H9 (cell line): Measurements from ENCODE around the gene TMEM38A. TPM values are rescaled to one million over a fixed set of nuclear protein-coding genes. Genes with fewer than 3 reads are reported as not detected.

Experiments
- DNase-seq: peaks from one replicate; pipeline ENCODE4 v3.0.0-alpha.2; 2017
- H2AFZ ChIP-seq: one replicate; pipeline ENCODE4 v1.6.1; 2013; ENCODE audit warnings: mild to moderate bottlenecking, low read length, control low read depth, moderate library complexity
- H2AK5ac ChIP-seq: 2 replicates; pipeline ENCODE4 v1.6.1; 2013; ENCODE audit warnings: low read length, control low read depth, mixed read lengths; ENCODE audit not compliant: insufficient read length
- H2BK120ac ChIP-seq: one replicate; pipeline ENCODE4 v1.6.1; 2013; ENCODE audit warnings: low read depth, mild to moderate bottlenecking, low read length, control low read depth, inconsistent platforms; ENCODE audit not compliant: poor library complexity, severe bottlenecking
- H2BK12ac ChIP-seq: 2 replicates; pipeline ENCODE4 v1.6.1; 2013; ENCODE audit warnings: low read length, control low read depth, mixed read lengths, low read depth; ENCODE audit not compliant: insufficient read length
- H2BK15ac ChIP-seq: 2 replicates; pipeline ENCODE4 v1.6.1; 2013; ENCODE audit warnings: low read depth, low read length, control low read depth
- H2BK20ac ChIP-seq: one replicate; pipeline ENCODE4 v1.6.1; 2013; ENCODE audit warnings: low read depth, mild to moderate bottlenecking, low read length, control low read depth, inconsistent platforms; ENCODE audit not compliant: poor library complexity, severe bottlenecking
- H2BK5ac ChIP-seq: 2 replicates; pipeline ENCODE4 v1.6.1; 2013; ENCODE audit warnings: low read length, control low read depth, mixed read lengths; ENCODE audit not compliant: insufficient read length
- H3K14ac ChIP-seq: 2 replicates; pipeline ENCODE4 v1.6.1; 2013; ENCODE audit warnings: low read length, control low read depth; ENCODE audit not compliant: insufficient read depth
- H3K18ac ChIP-seq: 2 replicates; pipeline ENCODE4 v1.6.1; 2013; ENCODE audit warnings: low read depth, mild to moderate bottlenecking, mixed read lengths, low read length, control low read depth; ENCODE audit not compliant: insufficient read length
- H3K23ac ChIP-seq: 2 replicates; pipeline ENCODE4 v1.6.1; 2013; ENCODE audit warnings: low read length, control low read depth, mixed read lengths, low read depth; ENCODE audit not compliant: insufficient read length
- H3K23me2 ChIP-seq: 2 replicates; pipeline ENCODE4 v1.6.1; 2013; ENCODE audit warnings: low read depth, mild to moderate bottlenecking, mixed read lengths, low read length, control low read depth; ENCODE audit not compliant: insufficient read length, poor library complexity, severe bottlenecking
- H3K27ac ChIP-seq: 2 replicates; pipeline ENCODE4 v1.5.1; 2013; ENCODE audit warnings: low read length, control low read depth, mixed read lengths, low read depth; ENCODE audit not compliant: insufficient read length
- H3K27me3 ChIP-seq: 2 replicates; pipeline ENCODE4 v1.6.1; 2013; ENCODE audit warnings: low read length, control low read depth, inconsistent platforms; ENCODE audit not compliant: insufficient read depth
- H3K4ac ChIP-seq: 2 replicates; pipeline ENCODE4 v1.6.1; 2013; ENCODE audit warnings: low read depth, mild to moderate bottlenecking, control low read depth, inconsistent platforms, low read length, moderate library complexity
- H3K4me1 ChIP-seq: 2 replicates; pipeline ENCODE4 v1.6.1; 2013; ENCODE audit warnings: low read length, control low read depth, inconsistent platforms; ENCODE audit not compliant: insufficient read depth
- H3K4me2 ChIP-seq: 2 replicates; pipeline ENCODE4 v1.6.1; 2013; ENCODE audit warnings: low read length, control low read depth, mixed read lengths; ENCODE audit not compliant: insufficient read length, insufficient read depth
- H3K56ac ChIP-seq: 2 replicates; pipeline ENCODE4 v1.6.1; 2013; ENCODE audit warnings: low read depth, mild to moderate bottlenecking, mixed read lengths, low read length, control low read depth; ENCODE audit not compliant: insufficient read length
- H3K79me1 ChIP-seq: 2 replicates; pipeline ENCODE4 v1.6.1; 2013; ENCODE audit warnings: low read depth, mild to moderate bottlenecking, moderate library complexity, low read length, control low read depth, inconsistent platforms; ENCODE audit not compliant: insufficient read depth, poor library complexity, severe bottlenecking
- H3K79me2 ChIP-seq: 2 replicates; pipeline ENCODE4 v1.6.1; 2013; ENCODE audit warnings: low read length, control low read depth, inconsistent platforms; ENCODE audit not compliant: insufficient read depth
- H3K9ac ChIP-seq: 2 replicates; pipeline ENCODE4 v1.6.1; 2013; ENCODE audit warnings: low read length, control low read depth, mixed read lengths; ENCODE audit not compliant: insufficient read length; ENCODE audit errors: extremely low read depth
- H3K9me3 ChIP-seq: one replicate; pipeline ENCODE4 v1.6.1; 2013; ENCODE audit warnings: low read depth, low read length, inconsistent platforms; ENCODE audit not compliant: control insufficient read depth
- H3T11ph ChIP-seq: one replicate; pipeline ENCODE4 v1.6.1; 2013; ENCODE audit warnings: mild to moderate bottlenecking, low read length, control low read depth, inconsistent platforms
- H4K20me1 ChIP-seq: one replicate; pipeline ENCODE4 v1.6.1; 2013; ENCODE audit not compliant: control insufficient read depth, insufficient read length, insufficient read depth
- H4K5ac ChIP-seq: 2 replicates; pipeline ENCODE4 v1.6.1; 2013; ENCODE audit warnings: low read depth, mild to moderate bottlenecking, mixed read lengths, low read length, control low read depth; ENCODE audit not compliant: insufficient read length
- H4K8ac ChIP-seq: replicated peaks from 2 replicates; pipeline ENCODE4 v1.6.1; 2013; ENCODE audit warnings: low read length, control low read depth, mixed read lengths, low read depth; ENCODE audit not compliant: insufficient read length
- H4K91ac ChIP-seq: 2 replicates; pipeline ENCODE4 v1.6.1; 2013; ENCODE audit warnings: low read depth, mild to moderate bottlenecking, moderate library complexity, mixed read lengths, low read length, control low read depth; ENCODE audit not compliant: insufficient read length
- H3K27ac Mint-ChIP-seq, 3 experiments: 2 replicates in 2 of 3; 3 replicates in 1 of 3; pipeline ENCODE4 v1.8.0; 2020 to 2021; ENCODE audit warnings: mixed read lengths in 3 of 3, mild to moderate bottlenecking in 1 of 3, moderate library complexity in 1 of 3
- H3K27me3 Mint-ChIP-seq: 2 replicates; pipeline ENCODE4 v1.8.0; 2021; ENCODE audit warnings: low read depth, mild to moderate bottlenecking, moderate library complexity, mixed read lengths
- H3K36me3 Mint-ChIP-seq, 3 experiments: 2 replicates in 2 of 3; 3 replicates in 1 of 3; pipeline ENCODE4 v1.8.0; 2020 to 2021; ENCODE audit warnings: low read depth in 3 of 3, mixed read lengths in 3 of 3; ENCODE audit not compliant: insufficient read depth in 1 of 3
- H3K4me1 Mint-ChIP-seq, 2 experiments: 2 replicates each; pipeline ENCODE4 v1.8.0; 2020; ENCODE audit warnings: mixed read lengths in 2 of 2
- H3K4me3 Mint-ChIP-seq, 2 experiments: 2 replicates in 1 of 2; 3 replicates in 1 of 2; pipeline ENCODE4 v1.8.0; 2020 to 2021; ENCODE audit warnings: mild to moderate bottlenecking in 2 of 2, mixed read lengths in 2 of 2, moderate library complexity in 1 of 2
- H3K9me3 Mint-ChIP-seq, 2 experiments: 2 replicates in 1 of 2; 3 replicates in 1 of 2; pipeline ENCODE4 v1.8.0; 2020; ENCODE audit warnings: mild to moderate bottlenecking in 2 of 2, mixed read lengths in 2 of 2, moderate library complexity in 1 of 2
- WGBS: extraction: QIAGEN DNeasy Blood & Tissue Kit; methylation state at CpG from one replicate; pipeline ENCODE4 v1.1.7; 2013; ENCODE audit warnings: missing lambda C conversion rate, low lambda C conversion rate, mixed read lengths; ENCODE audit not compliant: insufficient read length; ENCODE audit errors: extremely low coverage; 5-methylcytosine and 5-hydroxymethylcytosine counted together
- total RNA-seq: library from RNA; stranded (reverse); gene quantifications from 2 replicates; pipeline ENCODE4 v1.2.1, GENCODE V29; 2021
- TF ChIP-seq, protein P1 (sequence below): fragments of 200-600 bp; sonication (generic); conservative IDR thresholded peaks from 3 replicates; pipeline ENCODE4 v1.8.0; 2021; ENCODE audit warnings: antibody characterized with exemption, mild to moderate bottlenecking

Gene TMEM38A
- total RNA-seq, 1 experiment from 2014 or later, result 7.4 TPM

DNA sequence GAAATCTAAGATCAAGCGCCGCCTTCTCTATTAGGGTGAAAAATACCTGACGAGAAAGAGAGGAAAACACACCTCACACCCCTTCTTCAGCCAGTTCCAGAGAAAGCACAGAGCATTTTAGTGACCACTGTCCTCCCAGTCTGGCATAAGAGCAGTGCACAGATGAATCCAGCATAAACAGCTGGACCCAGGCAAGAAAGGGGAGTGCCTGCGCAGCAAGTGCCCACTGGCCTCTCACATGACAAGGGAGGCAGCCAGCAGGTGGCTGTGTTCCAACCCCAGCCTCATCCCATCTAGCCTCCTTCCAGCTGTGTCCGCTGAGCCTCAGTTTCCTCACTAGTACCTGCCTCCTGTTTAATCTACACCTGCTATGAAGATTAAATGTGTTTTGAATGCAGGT lies 40.9 kb upstream of the TMEM38A start:
- DNase-seq, result no peak
- H4K91ac ChIP-seq, result no peak overlapping the region
- peaks cover 18% of the 10 kb centered on the region for H3K79me1 ChIP-seq
- no peak overlapping the region for H2BK5ac ChIP-seq
- H3K4ac ChIP-seq, result no peak overlapping the region
- no peak overlapping the region for H2BK12ac ChIP-seq
- H2AFZ ChIP-seq, result no peak overlapping the region
- H3K4me2 ChIP-seq, result no peak overlapping the region
- Mint-ChIP-seq H3K4me1 (peaks cover 23 to 37% of the 10 kb centered on the region in 2 experiments), H3K27ac (no peak overlapping the region), H3K36me3 (peaks cover 0 to 14% (median 0%) of the 10 kb centered on the region in 3 experiments; a peak in 3 of 7 replicates), H3K27me3 (no peaks in the 10 kb centered on the region), H3K9me3 (no peaks in the 10 kb centered on the region), H3K4me3 (no peak overlapping the region; a peak in 1 of 5 replicates)
- H3K27ac ChIP-seq, result no peak overlapping the region
- H2AK5ac ChIP-seq, result no peak overlapping the region
- no peak overlapping the region for H4K8ac ChIP-seq
- no peak overlapping the region for H3K9ac ChIP-seq
- H3K56ac ChIP-seq, result no peak overlapping the region
- H3K79me2 ChIP-seq, result peaks cover 72% of the 10 kb centered on the region; the same call in 1 of the 2 replicates
- no peak overlapping the region for H2BK120ac ChIP-seq
- no peak overlapping the region for H3K23ac ChIP-seq
- H3K18ac ChIP-seq, result no peak overlapping the region
- no peaks in the 10 kb centered on the region for H3K23me2 ChIP-seq
- peaks cover 3% of the 10 kb centered on the region; the same call in 1 of the 2 replicates for H3K4me1 ChIP-seq
- no peak overlapping the region for H2BK15ac ChIP-seq
- no peaks in the 10 kb centered on the region for H3K27me3 ChIP-seq
- no peak overlapping the region for H2BK20ac ChIP-seq
- TF ChIP-seq, protein P1, sequence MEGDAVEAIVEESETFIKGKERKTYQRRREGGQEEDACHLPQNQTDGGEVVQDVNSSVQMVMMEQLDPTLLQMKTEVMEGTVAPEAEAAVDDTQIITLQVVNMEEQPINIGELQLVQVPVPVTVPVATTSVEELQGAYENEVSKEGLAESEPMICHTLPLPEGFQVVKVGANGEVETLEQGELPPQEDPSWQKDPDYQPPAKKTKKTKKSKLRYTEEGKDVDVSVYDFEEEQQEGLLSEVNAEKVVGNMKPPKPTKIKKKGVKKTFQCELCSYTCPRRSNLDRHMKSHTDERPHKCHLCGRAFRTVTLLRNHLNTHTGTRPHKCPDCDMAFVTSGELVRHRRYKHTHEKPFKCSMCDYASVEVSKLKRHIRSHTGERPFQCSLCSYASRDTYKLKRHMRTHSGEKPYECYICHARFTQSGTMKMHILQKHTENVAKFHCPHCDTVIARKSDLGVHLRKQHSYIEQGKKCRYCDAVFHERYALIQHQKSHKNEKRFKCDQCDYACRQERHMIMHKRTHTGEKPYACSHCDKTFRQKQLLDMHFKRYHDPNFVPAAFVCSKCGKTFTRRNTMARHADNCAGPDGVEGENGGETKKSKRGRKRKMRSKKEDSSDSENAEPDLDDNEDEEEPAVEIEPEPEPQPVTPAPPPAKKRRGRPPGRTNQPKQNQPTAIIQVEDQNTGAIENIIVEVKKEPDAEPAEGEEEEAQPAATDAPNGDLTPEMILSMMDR, result no peak
- no peaks in the 10 kb centered on the region for H3K9me3 ChIP-seq
- H3T11ph ChIP-seq, result no peak overlapping the region
- H3K14ac ChIP-seq, result no peak overlapping the region
- no peak overlapping the region for H4K5ac ChIP-seq
- no peaks in the 10 kb centered on the region for H4K20me1 ChIP-seq
- WGBS, result no CpG with 5 or more reads among the region's 5 CpGs
